Activated T-cell treated with anti-CD3 and anti-CD28 coated beads for 48 hours (primary cell): ENCODE results near the gene RPE.

ENCODE experiments used
- DNase-seq: peaks from one replicate; pipeline ENCODE4 v3.0.0-alpha.2; 2020; ENCODE audit warnings: low read depth

The RPE gene

GRCh38 chr2:210002158-210003157 lies at the start of gene RPE:
Gene RPE (plus strand): TSS chr2:210002638. CDS start chr2:210002662, 24 bp downstream.
- DNase-seq: peak; percentile 97

DNA sequence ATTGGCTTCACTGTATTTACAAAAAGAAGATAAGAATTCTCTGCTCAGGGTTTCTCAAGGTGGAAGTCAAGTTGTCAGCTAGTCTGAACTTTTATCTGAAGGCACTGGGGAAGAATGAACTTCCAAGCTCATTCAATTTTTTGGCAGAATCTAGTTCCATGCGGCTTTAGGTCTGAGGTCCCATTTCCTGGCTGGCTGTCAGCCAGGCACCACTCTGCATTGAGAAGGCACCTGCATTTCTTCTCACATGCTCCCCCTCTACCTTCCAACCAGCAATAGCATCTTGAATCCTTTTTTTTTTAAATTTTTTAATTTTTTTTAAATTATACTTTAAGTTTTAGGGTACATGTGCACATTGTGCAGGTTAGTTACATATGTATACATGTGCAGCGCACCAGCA lies 46.2 kb upstream of the RPE start:
- DNase-seq: no peak

GRCh38 chr2:209958016-209958415 lies 44.4 kb upstream of the RPE start:
- no peak for DNase-seq

DNA sequence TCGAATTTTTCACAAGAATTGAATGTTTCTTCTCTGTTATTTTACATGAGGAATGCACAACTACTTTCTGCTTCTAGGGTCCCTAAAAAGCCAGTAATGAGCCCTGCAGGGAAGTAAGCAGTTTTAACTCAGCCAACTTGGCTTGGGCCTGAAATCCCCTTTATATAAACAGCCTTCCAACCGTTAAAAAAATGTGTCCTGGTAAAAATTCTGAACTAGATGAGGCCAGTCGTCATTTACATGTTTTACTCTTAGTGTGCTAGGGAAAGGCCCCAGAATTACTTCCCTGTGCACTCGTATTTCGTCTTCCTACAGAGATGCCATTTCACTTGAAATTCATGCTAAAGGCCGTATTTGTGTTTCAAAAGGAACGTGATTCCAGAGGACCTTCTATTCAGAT lies 42.4 kb upstream of the RPE start:
- DNase-seq: no peak

DNA sequence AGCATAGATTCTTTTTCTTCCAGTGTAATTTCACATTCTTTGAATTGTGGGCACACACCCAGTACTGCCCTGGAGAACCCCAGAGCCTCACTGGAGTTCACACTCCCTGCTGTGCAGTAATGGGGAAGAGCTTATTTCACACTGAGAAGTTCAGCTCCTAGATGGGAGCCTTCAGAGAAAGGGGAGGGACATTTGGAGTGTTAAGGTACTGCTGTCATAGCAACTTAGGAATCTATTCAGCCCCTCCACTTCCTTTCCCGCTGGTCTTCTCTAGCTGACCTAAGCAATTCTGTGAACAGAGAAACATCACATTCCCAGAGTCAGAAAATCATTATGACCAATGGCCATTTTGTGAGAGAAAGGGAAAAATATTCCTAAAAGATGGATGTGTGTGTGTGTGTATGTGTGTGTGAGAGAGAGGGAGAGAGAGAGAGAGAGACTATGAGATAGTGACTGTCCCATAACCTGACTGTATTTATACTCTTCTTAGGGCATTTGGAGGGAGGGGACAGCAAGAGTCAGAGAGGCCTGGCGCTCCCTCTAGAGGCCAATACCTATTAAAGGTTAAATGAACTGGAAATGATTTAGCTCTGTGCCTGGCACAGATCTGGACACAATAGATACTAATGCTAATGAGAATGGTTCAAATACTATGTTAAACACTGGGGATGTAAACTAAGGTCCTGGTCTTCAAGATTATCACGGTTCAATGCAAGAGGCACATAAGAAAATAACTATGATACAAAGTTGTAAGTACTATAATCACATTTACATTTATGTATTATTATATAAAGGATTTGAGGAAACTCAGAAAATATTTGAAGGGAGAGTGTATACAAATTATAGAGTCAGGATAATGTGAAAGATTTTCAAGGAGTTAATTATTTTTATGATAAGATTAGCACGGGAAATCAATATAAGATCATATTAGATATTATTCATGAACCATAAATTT lies 41.5 kb upstream of the RPE start:
- DNase-seq: peak; percentile 11

GRCh38 chr2:209965723-209966122 lies 36.7 kb upstream of the RPE start:
- DNase-seq: no peak

- no peak for DNase-seq
Measured at GRCh38 chr2:209969692-209970091, 32.7 kb upstream of the RPE start.

- DNase-seq: no peak
Measured at GRCh38 chr2:209970271-209970670, 32.2 kb upstream of the RPE start.

DNA sequence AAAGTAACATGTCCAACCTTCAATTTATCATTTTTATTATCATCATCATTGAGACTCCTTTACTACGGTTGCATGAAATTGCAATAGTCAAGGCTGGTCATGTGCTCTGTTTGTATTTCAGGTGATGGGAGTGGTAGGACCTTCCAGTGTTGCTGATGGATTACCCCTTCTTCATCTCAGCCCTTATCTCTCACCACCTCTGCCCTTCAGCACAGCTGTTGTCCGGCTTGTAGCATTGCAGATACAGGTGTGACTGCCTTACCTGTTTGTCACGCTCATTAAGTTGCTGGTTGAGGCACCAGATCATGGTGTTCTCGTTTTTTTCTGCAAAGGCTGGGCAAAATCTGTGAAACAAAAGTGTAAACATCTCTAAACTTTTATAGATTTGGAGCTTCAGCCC lies 31.7 kb upstream of the RPE start:
- DNase-seq: no peak

DNA sequence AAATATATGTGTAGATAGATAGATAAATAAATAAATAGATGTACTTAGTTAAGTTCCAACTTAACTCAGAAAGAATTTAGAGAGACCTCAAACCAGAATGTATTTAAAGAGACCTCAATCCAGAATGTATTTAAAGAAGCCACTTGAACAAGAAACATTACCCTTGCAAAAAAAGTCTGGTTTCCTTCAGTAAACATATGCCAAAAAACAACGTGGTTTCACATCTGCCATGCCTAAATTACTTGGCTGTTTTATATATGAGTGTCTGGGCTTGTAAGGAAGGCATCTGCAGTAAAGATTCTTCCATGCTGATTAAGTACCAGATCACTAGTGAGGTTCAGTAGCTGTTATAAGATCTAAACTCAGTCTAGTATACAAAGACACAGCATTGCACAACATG lies 29.1 kb upstream of the RPE start:
- DNase-seq: no peak

- no peak for DNase-seq
Measured at GRCh38 chr2:209974576-209974975, 27.9 kb upstream of the RPE start.

- DNase-seq: no peak
Measured at GRCh38 chr2:209976698-209977385, 25.6 kb upstream of the RPE start.

DNA sequence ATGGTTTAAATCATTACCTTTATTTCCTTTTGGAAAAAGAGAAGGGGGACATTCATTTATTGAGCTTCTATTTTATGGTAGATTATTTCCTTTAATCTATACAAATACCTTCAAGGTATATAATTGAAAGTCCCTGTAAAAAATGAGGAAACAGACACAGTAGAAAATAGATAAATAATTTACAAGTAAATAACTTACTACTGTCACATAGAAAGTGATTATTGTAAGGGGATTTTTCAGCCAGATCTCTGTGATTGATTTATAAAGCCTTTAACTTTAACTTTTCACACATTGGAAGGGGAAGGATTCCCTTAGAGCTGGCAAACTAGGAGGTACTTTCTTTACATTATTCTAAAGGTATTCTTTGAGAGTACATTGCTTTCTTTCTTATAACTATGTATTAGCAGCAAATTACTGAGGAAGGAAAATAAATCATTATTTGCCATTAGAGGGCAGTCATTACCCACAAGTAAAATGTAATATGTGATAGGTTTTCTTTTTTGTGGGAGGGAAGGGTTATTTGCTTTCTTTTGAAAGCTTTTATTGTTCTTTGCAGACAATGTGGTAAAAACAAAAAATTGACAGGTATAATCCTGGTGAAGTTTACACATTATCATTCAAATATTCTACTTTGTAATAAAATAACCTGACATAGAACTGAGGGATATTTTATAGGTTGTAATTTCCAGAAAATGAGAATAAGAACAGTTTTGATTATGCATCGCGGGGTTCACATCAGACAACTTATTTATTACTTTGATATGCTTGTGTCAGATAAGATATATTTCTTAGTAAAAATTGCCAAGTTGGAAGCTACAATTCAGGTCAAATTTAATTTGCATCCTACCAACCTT lies 24.8 kb upstream of the RPE start:
- no peak for DNase-seq

DNA sequence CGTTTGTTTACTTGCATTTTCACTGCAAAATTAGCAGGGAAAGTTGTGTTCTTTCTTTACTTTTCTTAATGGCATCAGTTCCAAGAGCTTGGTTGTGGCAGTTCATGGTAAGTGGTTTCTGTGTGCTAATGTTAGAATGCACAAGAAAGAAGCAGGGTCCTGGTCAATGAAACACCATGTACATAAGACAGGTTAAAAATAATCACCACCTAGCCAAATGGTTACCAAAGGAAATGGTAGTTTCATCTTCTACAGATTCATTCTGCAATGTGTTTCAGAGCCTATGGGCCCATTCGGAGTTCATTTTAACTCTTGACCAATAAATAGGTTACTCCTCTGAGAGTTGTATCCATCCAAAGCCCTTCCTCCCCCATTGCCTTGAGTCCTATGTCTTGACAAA lies 18.1 kb upstream of the RPE start:
- no peak for DNase-seq

GRCh38 chr2:209985874-209986273 lies 16.6 kb upstream of the RPE start:
- no peak for DNase-seq

DNA sequence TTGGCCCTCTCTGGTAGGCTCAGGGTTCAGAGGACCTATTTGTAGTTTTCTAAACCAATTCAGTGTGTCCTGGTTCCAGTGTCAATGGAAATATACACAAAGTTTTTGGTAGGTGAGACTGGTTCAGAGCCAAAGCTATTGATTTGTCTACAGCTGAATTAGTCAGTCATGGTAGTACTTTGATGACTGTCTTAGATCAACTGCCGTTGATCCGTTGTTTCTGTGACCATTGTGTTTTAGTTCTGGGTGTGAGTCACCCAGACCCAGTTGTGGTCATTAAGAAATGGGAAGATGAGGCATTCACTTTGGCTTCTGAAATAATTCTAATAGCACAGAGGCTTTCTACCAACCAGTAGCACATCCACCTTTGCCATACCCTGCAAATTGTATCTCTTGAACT lies 16.0 kb upstream of the RPE start:
- no peak for DNase-seq

DNA sequence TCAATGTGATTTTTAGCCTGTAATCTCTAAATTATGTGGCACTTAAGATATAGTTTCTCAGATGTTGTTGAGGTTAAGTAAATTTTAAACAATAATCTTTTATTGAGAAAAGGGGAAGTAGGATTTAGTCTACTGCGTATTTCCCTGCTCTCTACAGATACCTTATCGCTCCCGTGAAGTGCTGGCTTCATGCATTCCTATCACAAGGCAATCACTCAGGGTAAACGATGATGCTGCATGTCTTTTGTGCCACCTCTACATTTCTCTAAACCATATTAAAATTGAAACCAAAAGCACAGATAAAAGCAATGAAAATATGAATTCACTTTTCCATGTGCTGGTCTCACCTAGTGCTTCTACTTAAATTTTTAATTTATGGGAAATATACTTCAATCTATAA lies 14.4 kb upstream of the RPE start:
- DNase-seq: no peak

- no peak for DNase-seq
Measured at GRCh38 chr2:209990838-209991237, 11.6 kb upstream of the RPE start.

DNA sequence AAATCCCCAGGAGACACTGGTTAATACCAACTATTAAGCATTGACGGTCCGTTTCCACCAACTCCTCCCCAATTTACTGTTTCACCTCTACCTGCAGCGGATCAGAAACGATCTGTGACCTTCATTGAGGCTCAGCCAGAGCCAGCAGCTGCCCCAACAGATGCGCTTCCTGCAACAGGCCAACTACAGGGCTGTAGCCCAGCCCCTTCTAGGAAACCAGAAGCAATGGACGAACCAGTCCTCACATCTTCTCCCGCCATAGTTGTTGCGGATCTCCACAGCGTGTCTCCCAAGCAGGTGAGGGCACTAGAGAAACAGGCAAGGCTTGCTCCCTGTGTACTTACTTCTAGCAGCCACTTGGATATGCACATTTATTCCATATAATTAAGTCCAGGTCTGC lies 8.5 kb upstream of the RPE start:
- DNase-seq: no peak

DNA sequence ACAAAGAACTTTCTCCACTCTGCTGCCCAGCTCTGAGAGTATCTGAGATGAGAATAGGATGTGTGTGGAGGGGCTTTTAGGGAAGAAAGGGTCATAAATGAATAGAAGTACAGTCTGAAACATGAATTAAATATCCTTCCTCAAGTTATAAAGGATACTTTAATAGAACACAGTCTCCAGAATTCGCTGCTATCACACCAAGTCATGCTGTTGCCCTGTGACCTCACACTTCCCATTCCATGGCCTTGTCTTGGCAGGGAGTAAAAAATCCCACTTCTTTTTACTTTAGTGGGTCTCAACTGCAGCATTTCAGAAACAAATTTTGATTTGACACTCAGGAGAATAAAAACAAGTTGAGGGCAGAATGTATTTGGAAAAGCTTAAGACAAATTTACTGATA lies 3.8 kb upstream of the RPE start:
- DNase-seq: no peak
